ENCODE data around the gene KDM2B.

KDM2B gene

DNA sequence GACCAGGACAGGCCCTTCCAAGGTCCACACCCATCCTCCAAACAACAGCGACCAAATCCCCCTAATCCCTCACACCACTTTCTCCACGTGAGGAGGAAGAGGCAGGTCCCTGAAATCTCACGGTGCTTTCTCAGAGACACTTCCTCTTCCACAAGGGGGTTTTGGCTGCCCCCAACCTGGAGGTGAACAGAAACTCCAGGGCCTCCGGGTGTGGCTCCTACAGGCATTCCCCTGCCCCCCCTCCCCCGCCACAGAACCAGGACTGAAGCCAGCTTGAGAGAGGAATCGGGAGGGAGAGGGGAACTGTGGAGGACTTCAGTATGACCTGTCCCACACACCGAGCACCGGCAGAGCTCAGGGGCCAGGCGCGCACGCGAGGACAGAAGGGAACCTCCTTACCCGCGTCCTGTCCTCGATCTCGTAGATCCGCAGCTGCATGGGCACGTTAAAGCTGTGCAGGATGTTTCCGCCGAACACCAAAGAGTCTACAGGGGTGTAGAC lies 60.2 kb downstream of the KDM2B start:
- no peak overlapping the region for H3K4me3 ChIP-seq (ENCODE audit: low read depth, low read length)
- in situ Hi-C loops (cut with HindIII; ENCODE audit: low sequenced_read_pairs): no loop called here
- no peak for TF ChIP-seq CTCF (IDR thresholded peaks at IDR 0.05; ENCODE audit: low read depth, low read length)
- DNase-seq (ENCODE audit: low read depth, low spot score): no peak

- in situ Hi-C loops (cut with HindIII; ENCODE audit: low sequenced_read_pairs): no loop called here
- DNase-seq (ENCODE audit: low read depth, low spot score): no peak
- no peak overlapping the region for H3K4me3 ChIP-seq (ENCODE audit: low read depth, low read length)
- no peak for TF ChIP-seq CTCF (IDR thresholded peaks at IDR 0.05; ENCODE audit: low read depth, low read length)
These were observed 60.7 kb downstream of the KDM2B start for GRCh38 chr12:121520119-121520518.

- no peak overlapping the region for H3K4me3 ChIP-seq (ENCODE audit: low read depth, low read length)
These were observed 61.6 kb downstream of the KDM2B start for GRCh38 chr12:121519227-121519626.

GRCh38 chr12:121518656-121519055 lies 62.2 kb downstream of the KDM2B start:
- in situ Hi-C loops (cut with HindIII; ENCODE audit: low sequenced_read_pairs): no loop called here
- TF ChIP-seq CTCF (IDR thresholded peaks at IDR 0.05; ENCODE audit: low read depth, low read length): no peak
- H3K4me3 ChIP-seq (ENCODE audit: low read depth, low read length): no peak overlapping the region
- no peak for DNase-seq (ENCODE audit: low read depth, low spot score)

More at GRCh38 chr12:121519227-121519626, 61.6 kb downstream of the KDM2B start:
- no peak for DNase-seq (ENCODE audit: low read depth, low spot score)
- in situ Hi-C loops (cut with HindIII; ENCODE audit: low sequenced_read_pairs): no loop called here
- no peak for TF ChIP-seq CTCF (IDR thresholded peaks at IDR 0.05; ENCODE audit: low read depth, low read length)

- H3K4me3 ChIP-seq (ENCODE audit: low read depth, low read length): no peak overlapping the region
- no peak for DNase-seq (ENCODE audit: low read depth, low spot score)
- in situ Hi-C loops (cut with HindIII; ENCODE audit: low sequenced_read_pairs): no loop called here
- TF ChIP-seq CTCF (IDR thresholded peaks at IDR 0.05; ENCODE audit: low read depth, low read length): no peak
These were observed 64.3 kb downstream of the KDM2B start for GRCh38 chr12:121516437-121517011.

- H3K4me3 ChIP-seq (ENCODE audit: low read depth, low read length): no peak overlapping the region
- no peak for TF ChIP-seq CTCF (IDR thresholded peaks at IDR 0.05; ENCODE audit: low read depth, low read length)
- in situ Hi-C loops (cut with HindIII; ENCODE audit: low sequenced_read_pairs): no loop called here
- DNase-seq (ENCODE audit: low read depth, low spot score): no peak
These were observed 65.2 kb downstream of the KDM2B start for GRCh38 chr12:121515615-121516014.

Measured in astrocyte of the spinal cord (primary cell).